Activated CD8-positive, alpha-beta memory T cell treated with anti-CD3 and anti-CD28 coated beads for 36 hours (primary cell): ENCODE measurements around the gene IFNA2. TPM values are rescaled to one million over a fixed set of nuclear protein-coding genes. Genes with fewer than 3 reads are reported as not detected.
"Not testable (repeated sequence)": the region's sequence is repeated elsewhere in the genome, so short reads cannot be mapped to it uniquely, and the experiment has no call there.

Source experiments
- CTCF ChIA-PET: fragments of 350-600 bp; sonication (Branson Sonifier 250); formaldehyde crosslinking; loops from one replicate; lab custom pipeline; 2021; ENCODE audit warnings: antibody characterized with exemption; lab: Charles Lee
- POLR2A ChIA-PET: fragments of 350-600 bp; sonication (Branson Sonifier 250); formaldehyde crosslinking; loops from one replicate; lab custom pipeline; 2021; ENCODE audit warnings: antibody characterized with exemption; lab: Charles Lee
- total RNA-seq, 2 experiments: library from RNA; stranded (reverse); gene quantifications; one replicate each; pipeline ENCODE4 v1.2.3, GENCODE V29; 2021

Gene IFNA2
- total RNA-seq, 2 experiments from 2014 or later = not detected

DNA sequence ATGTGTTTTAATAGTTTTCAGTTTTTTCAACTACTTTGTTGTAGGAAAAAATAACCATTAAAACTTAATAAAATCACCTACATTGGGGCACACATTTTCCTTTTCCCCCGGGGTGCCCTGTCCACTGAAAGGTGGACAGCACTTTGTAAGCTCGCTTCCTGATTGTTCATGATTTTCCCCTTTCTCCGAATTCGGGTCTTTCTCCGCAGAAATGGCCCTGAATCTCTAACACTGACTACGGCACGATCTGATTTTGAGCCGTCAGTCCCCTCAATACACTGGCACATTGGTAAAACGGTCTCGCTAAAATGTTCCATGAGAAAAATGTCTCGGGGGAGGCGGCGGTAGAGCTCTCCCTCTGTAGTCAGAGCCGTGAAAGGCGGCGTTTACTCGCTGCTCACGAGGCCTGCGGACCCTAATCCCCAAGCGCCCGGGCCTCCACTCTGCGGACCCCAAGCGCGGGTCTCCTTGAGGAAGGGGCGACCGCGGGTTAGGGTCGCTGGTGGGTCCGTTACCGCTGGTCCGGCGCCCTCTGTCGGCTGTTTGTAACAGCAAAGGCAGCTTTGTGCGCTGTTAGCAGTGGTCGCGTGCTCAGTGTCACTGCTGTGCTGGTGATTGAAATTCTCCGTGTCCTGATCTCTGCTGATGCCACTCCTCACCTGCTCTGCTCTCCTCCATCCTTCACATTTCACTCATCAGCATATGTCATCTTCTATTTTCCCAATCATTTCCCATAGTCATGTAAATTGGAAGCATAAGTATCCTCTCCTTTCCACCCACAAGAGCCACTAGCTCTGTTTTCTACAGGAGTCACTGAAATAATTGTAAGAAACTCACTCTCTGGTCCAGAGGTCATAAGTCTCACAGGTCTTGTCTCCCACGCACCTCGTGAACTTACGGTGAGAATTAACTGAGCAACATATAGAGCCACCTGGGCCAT, 10.8 kb upstream of the IFNA2 start:
- CTCF ChIA-PET = interaction anchor here (0.6 to 2.0 kb wide), 19 partner anchors 9 to 393 kb away, joined by 3 to 19 read pairs (median 3); partner anchors contain the start of genes IFNA6 and KLHL9
- POLR2A ChIA-PET = no interaction called here

DNA sequence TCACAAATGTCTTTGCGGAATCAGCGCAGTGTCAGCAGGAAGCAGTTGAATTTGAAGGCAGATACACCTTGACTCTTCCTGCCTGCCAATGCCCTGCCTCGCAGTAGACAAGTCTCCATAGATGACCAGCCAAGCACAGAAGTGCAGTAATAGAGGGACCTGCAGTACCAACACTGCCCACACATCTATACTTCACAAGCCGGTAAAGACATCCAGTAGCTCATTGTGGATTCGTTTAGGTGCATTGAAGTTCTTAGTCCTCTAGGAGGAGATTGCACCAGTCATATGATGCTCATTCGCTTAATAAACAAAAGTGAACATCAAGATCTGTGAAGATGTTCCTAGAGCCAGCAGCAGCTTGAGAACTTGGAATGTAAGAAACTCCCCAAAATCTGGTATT, 7.1 kb upstream of the IFNA2 start:
- ChIA-PET POLR2A (no interaction called here), CTCF (interaction anchor here (0.8 kb wide), 1 partner anchor 58 kb away, joined by 3 read pairs; no protein-coding TSS in a partner anchor)

DNA sequence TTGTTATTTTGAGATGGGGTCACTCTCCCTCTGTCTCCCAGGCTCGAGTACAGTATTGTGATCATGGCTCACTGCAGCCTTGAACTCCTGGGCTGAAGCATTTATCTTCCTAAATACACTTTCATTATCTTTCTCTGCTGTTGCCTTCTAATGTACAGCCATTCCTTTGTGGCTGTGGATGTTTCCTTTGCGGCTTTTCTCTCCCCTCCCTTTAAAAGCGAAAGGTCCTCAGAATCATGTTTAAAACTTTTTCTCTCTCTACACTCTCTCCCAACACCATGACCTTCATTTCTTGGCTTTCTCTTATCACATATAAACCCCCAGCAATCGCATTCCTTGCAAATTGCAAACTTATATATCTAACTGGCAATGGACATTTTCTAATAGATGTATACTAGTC, 1.6 kb downstream of the IFNA2 start:
- ChIA-PET POLR2A (no interaction called here), CTCF (no interaction called here)

DNA sequence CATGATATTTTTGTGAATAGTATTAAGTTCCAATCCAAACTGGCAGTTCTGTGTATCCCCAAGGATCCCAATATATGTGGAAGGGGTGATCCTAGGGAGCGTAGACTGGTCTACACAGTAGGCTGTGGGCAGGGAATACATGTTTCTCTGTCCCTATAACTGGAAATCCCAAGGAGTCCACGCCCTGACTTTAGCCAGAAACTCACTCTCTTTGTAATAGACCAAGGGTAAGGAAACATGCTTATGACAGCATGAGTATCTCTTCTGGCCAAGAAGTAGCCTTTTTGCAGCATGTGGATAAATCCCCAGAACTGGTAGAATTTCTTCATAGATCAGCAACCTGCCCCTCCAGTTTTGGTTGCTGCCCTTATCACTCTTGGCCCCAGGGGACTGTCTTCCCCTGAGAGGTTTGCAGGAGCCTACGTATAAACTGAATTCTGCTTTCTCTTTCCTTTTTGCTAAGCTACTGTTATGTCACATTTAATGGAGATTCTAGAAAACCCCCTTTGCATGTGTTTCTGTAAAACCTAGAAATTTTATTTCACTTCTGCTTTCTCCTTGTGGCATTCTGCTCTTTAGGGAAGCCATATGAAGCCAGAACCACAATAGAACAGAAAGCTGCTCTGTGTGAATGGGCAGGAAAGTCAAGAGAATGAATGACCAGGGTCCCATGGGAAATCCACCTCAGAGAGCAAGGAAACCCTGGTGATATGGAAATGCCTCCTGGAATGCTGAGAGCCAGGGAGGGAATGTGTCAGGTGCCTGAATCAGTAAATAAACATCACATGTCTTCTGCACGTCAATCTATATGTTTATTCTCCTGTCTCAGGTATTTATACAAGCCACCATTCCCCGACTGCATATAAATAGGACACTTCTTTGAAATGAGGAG, 3.5 kb downstream of the IFNA2 start:
- POLR2A ChIA-PET = no interaction called here
- CTCF ChIA-PET = interaction anchor here (0.6 kb wide), 1 partner anchor 63 kb away, joined by 3 read pairs; no protein-coding TSS in a partner anchor

DNA sequence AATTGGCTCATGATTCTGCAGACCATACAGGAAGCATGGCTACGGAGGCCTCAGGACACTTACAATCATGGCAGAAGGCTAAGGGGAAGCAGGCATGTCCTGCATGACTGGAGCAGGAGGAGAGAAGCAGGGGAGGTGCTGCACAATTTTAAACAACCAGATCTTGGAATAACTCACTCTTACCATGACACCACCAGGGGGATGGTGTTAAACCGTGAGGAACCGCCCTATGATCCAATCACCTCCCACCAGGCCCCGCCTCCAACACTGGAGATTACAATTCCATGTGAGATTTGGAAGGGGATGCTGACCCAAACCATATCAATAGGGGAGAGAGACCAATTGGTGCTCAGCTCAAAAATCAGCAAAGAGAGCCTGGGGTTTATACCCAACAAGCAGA, 13.7 kb downstream of the IFNA2 start:
- POLR2A ChIA-PET, CTCF ChIA-PET: not testable (repeated sequence)

DNA sequence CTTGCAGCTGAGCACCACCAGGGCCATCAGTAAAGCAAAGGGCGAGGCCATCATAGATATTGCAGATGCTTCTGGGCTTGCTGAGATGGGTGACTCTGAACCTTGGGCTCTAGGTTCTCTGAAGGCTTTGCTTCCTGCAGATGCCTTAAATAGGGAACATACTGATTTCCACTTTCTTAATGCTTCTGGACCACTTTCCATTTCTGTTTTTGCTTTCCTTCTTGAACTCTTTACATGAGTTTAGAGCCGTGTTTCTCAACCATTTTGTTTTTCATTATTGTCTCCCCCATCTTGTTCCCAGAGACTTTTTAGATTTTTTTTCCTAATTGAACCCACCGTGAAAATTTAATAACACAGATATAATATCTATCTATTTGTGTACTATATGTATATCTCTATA, 17.2 kb downstream of the IFNA2 start, which contains the start of gene IFNA13:
Gene IFNA13 (minus strand): TSS at position 101 of the 400 bp plus-strand sequence. CDS start 47 bp downstream, at position 54.
- CTCF ChIA-PET = no interaction called here
- POLR2A ChIA-PET = no interaction called here

DNA sequence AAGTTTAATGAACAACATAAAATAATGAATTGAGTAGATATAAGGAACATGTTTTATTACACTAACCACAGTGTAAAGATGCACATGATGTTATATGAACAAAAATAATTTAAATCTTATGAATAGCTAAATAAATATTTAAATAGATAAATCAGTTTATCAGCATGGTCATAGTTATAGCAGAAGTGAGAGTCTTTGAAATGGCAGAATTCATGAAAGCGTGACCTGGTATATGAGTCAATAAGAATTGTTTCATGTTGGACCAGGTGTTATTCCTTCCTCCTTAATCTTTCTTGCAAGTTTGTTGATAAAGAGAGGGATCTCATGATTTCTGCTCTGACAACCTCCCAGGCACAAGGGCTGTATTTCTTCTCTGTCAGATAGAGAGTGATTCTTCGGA, 18.0 kb downstream of the IFNA2 start:
- POLR2A ChIA-PET, CTCF ChIA-PET: not testable (repeated sequence)

DNA sequence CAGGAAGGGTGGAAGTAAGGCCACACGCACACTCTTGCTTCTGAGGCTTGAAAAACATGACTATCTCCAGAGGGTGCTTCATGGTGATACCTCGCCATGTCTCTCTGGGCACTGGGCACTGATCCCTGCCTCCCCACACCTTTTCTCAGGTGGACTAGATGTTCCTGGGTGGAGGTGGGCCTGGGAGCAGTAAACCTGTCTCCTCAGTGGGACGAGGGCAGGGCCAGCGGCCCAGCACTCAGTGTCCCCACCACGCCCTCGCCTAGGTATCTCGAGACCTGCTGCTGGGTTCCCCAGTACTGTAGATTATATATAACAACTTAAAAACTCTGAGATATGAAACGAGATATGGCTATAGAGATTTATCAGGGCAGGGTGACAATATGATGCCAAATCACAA, 22.9 kb downstream of the IFNA2 start:
- CTCF ChIA-PET = no interaction called here
- POLR2A ChIA-PET = no interaction called here

DNA sequence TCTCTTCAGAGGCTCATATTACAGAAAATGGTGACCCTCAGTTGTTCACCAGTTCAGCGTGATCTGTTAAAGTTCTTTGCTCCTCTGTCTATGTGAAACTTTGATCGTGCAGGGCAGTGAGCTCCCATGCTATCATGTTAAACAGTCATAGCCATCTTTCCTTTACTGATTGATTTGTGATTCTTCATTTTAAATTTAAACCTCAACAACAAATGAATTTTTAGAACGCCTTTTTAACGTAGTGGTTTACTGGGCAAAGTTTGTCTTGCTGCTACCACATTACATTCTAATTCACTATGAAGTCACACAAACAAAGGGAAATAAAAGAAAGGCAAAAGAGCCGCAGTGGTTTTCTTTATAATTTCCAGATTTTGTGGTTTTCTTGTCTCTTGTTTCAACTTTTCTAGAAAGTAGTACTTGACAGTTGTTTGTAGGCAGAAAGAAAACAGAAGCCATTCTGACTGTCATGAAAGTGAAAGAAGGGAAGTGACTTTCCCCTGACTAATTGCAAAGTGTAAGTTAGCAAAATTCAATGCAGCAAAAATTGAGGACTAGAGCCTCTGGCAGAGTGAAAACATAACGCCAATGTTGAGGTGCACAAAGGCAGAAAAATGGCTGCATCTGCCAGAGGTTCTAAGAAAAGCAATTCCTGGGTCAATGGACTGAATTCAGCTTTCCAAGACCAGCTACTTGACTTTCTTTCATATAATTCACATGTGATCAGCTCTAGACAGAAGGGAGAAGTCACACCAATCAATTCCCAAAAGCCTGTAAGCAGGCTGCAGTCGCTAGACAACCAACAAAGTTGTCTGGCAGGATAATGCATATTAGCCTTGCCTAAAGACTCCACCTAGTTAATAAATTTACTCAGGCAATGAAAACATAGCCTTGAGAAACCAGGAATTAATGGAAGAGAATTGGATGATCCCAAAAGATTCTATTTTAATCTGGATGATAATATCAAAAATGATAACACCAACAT, 27.4 kb downstream of the IFNA2 start:
- CTCF ChIA-PET = no interaction called here

DNA sequence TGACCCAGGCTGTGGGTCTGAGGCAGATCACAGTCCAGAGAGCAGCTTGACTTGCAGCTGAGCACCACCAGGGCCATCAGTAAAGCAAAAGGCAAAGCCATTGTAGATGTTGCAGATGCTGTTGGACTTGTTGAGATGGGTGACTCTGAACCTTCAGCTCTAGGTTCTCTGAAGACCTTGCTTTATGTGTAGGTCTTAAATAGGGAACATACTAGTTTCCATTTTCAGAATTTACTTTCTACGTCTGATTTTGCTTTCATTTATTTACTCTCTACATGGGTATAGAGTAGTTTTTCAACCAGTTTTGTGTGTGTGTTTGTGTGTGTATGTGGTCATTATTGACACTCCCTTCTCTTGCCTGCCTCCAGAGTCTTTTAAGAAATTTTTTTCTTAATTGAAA, 34.4 kb downstream of the IFNA2 start, which contains the start of gene IFNA6:
Gene IFNA6 (minus strand): TSS at position 101 of the 400 bp plus-strand sequence. CDS start 0 bp downstream, at position 101.
- ChIA-PET POLR2A (no interaction called here), CTCF (interaction anchor here (2.1 kb wide), 1 partner anchor 45 kb away, joined by 8 read pairs; no protein-coding TSS in a partner anchor)

More for the DNA sequence above, 27.4 kb downstream of the IFNA2 start:
- POLR2A ChIA-PET = interaction anchor here (0.6 kb wide), 1 partner anchor 722 kb away, joined by 3 read pairs; no protein-coding TSS in a partner anchor

DNA sequence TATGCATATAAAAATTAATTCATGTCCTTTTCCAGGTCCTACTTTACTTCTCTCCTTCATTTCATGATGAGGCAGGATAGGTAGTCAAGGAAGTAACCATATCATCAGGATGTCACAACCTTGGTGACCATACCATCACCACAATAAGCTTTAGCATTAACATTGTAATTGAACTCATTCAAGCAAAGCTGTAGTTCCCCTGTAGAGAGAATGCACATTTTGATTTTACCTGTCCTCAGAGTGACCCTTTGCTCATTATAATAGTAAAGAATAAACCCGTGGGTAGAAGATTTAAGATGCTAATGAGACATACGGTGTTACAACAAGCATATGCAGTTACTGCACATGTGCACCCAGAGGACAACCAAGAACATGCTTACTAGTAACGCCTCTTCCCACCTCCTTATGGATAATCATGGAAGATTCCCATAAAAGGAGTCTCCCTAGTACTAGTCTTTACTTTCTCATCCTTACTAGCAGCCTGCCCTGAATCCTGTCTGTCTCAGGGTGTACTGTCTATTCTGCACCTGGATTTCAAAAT, 36.7 kb downstream of the IFNA2 start:
- CTCF ChIA-PET = no interaction called here
- POLR2A ChIA-PET = no interaction called here

DNA sequence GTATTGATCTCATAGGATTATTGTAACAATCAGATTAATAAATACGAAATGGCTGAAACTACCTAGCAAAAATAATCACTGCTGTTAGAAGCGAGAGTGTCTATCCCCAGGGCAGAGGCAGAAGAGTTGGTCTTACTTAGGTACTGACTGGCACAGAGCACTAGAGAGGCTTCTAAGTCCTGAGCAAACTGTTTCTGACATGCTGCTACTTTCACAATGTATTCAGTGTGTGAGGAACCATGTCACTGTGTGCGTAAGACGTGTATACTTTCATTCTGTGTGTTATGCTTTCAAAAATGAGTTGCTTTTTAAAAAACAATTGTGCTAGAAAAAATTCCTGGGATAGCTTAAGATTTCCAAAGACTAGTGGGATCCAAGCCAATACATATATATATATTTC, 44.5 kb downstream of the IFNA2 start:
- ChIA-PET POLR2A (no interaction called here), CTCF (no interaction called here)

DNA sequence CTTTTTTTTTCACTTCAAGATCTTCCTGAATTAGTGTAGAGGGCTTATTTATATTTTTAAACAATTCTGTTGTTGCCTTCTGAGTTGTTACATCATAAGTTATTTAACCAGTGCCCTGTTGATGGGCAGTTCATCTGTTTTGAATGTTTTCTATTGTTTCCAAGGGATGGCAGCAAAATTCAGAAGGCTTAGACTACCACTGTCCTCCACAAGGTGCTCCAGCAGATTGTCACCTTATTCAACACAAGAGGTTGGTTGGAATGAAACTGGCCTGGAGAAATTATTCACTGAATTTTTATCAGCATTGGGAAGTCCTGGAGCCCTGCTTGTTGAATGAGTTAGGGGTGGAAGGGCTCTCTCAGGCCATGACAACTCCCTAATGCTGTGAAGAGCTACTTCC, 48.7 kb downstream of the IFNA2 start:
- ChIA-PET CTCF (no interaction called here), POLR2A (no interaction called here)

DNA sequence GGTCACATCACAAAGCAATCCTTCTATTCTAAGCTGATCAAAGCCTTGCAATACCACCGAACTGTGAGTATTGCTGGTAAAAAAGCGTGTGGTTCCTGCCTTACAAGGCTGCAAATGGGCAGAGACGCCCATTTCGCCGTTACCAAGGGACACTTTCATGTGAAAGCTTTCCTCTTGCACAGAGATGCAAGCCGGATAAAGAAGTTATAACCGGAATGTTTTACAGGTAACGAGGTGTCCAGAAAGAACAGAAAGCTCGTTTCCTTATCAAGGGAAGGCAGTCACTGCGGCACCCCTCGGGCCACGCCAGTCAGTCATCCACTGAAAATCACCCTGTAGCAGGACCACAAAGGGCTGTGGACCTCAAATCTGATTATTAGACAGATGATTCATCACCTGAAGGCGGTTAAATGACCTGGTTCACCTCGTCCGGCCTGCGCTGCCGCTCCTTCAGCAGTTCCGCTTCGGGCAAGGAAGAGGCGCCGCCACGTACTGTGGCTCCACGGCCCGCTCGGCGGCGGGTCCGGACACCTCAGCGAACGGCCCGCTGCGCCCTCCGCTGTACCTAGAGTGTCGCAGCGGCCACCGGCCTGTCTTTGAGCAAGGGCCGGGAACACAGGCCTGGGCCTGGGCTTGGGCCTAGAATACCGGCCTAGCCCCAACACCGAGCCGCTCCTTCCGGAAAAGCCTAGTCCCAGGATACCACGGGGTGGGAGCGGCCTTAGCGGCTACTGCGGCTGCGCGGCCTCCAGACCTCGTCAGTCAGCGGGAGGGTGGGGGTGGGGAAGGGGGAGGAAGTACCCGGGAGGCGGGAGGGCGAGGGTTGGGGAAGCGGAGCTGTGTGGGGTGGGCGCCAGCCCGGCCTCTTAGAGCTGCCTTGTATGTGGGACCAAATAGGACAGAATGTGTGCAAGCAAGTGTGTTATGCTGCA, 50.2 kb downstream of the IFNA2 start, which contains the start of gene KLHL9:
Gene KLHL9 (minus strand): TSS at position 704 of the 932 bp plus-strand sequence. CDS start 545 bp downstream, at position 159.
- CTCF ChIA-PET = interaction anchor here (0.9 to 3.2 kb wide), 4 partner anchors 9 to 131 kb away, joined by 3 to 19 read pairs (median 4); no protein-coding TSS in a partner anchor
- POLR2A ChIA-PET = interaction anchor here (1.0 kb wide), 1 partner anchor 745 kb away, joined by 3 read pairs; no protein-coding TSS in a partner anchor
